ENCODE measurements around the gene NKX2-1. TPM values are rescaled to one million over a fixed set of nuclear protein-coding genes. Genes with fewer than 3 reads are reported as not detected.

NKX2-1 gene
- total RNA-seq, 1 donor from 2014 or later: not detected

Other genes with a start within 250 kb of the NKX2-1 start
- 4.7 and 11.0 TPM in 2 replicates for gene MBIP, start 199.6 kb downstream of the NKX2-1 start, total RNA-seq
- not detected in 2 replicates for gene NKX2-8, start 62.4 kb upstream of the NKX2-1 start, total RNA-seq
- 0.18 and 0.34 TPM in 2 replicates for gene PAX9, start 141.6 kb upstream of the NKX2-1 start, total RNA-seq

Data from glomerular endothelial cell (primary cell).